ENCODE data around the gene F10.
"Not testable (repeated sequence)": the region's sequence is repeated elsewhere in the genome, so short reads cannot be mapped to it uniquely, and the experiment has no call there.

The F10 gene

GRCh38 chr13:113122550-113123225, at the start of gene F10:
F10 (plus strand) TSS chr13:113122799; CDS start chr13:113122856, 57 bp downstream.
- Histone ChIP-seq H3K4me1 (peaks cover 6% of the 10 kb centered on the region; the same call in 1 of the 2 replicates), H4K20me1 (no peaks in the 10 kb centered on the region), H3K4me2 (no peak within 1 kb of the TSS), H3K27me3 (no peaks in the 10 kb centered on the region), H3K27ac (no peak within 1 kb of the TSS), H3K36me3 (no peaks in the 10 kb centered on the region), H3K9ac (no peak within 1 kb of the TSS), H3K9me3 (no peaks in the 10 kb centered on the region), H3K4me3 (no peak within 1 kb of the TSS)
- TF ChIP-seq Cebpa-rat (IDR thresholded peaks at IDR 0.05) = no peak

DNA sequence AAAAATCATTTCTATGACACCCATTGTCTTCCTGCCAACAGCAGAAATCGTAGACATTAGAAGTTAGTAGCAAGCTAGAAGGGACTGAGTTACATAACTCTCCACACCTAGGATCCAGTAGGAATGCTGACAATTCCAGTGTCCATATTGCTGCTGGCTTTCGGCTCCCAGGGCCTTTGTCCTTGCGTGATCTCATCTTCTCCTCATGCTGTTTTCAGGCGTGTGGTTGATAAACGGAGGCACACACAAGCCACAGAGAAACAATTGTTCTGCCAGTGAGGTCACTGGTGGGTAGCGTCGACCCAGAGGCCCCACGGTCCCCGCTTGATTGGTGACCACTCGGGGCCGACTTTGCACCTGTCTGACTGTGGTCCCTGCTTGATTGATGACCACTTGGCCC, 48.7 kb upstream of the F10 start:
- peaks cover 15% of the 10 kb centered on the region for H3K4me1 ChIP-seq
- H3K4me2 ChIP-seq = no peak overlapping the region
- no peak overlapping the region for H3K9ac ChIP-seq
- no peak overlapping the region for H3K4me3 ChIP-seq
- H3K9me3 ChIP-seq = no peaks in the 10 kb centered on the region
- TF ChIP-seq Cebpa-rat (IDR thresholded peaks at IDR 0.05) = no peak
- no peak overlapping the region for H3K27ac ChIP-seq
- no peaks in the 10 kb centered on the region for H3K36me3 ChIP-seq
- no peaks in the 10 kb centered on the region for H4K20me1 ChIP-seq
- no peaks in the 10 kb centered on the region for H3K27me3 ChIP-seq

- Histone ChIP-seq H3K36me3 (no peaks in the 10 kb centered on the region), H3K27ac (no peak overlapping the region), H3K27me3 (no peaks in the 10 kb centered on the region), H3K4me2 (no peak overlapping the region), H3K4me1 (peaks cover 20% of the 10 kb centered on the region), H3K9ac (no peak overlapping the region), H3K4me3 (no peak overlapping the region), H3K9me3 (no peaks in the 10 kb centered on the region), H4K20me1 (no peaks in the 10 kb centered on the region)
- TF ChIP-seq Cebpa-rat (IDR thresholded peaks at IDR 0.05) = no peak
Measured at GRCh38 chr13:113074401-113074800, 48.2 kb upstream of the F10 start.

- no peak for TF ChIP-seq Cebpa-rat (IDR thresholded peaks at IDR 0.05)
- Histone ChIP-seq H3K4me1 (peaks cover 21% of the 10 kb centered on the region), H3K9ac (no peak overlapping the region), H3K9me3 (no peaks in the 10 kb centered on the region), H4K20me1 (no peaks in the 10 kb centered on the region), H3K27ac (no peak overlapping the region), H3K4me2 (no peak overlapping the region), H3K27me3 (no peaks in the 10 kb centered on the region), H3K4me3 (no peak overlapping the region), H3K36me3 (no peaks in the 10 kb centered on the region)
Measured at GRCh38 chr13:113074876-113075275, 47.7 kb upstream of the F10 start.

- no peak for TF ChIP-seq Cebpa-rat (IDR thresholded peaks at IDR 0.05)
- no peak overlapping the region for H3K4me3 ChIP-seq
- H3K4me1 ChIP-seq = peaks cover 21% of the 10 kb centered on the region
- H3K27me3 ChIP-seq = no peaks in the 10 kb centered on the region
- no peaks in the 10 kb centered on the region for H3K36me3 ChIP-seq
- no peaks in the 10 kb centered on the region for H3K9me3 ChIP-seq
- H4K20me1 ChIP-seq = no peaks in the 10 kb centered on the region
- H3K27ac ChIP-seq = no peak overlapping the region
- H3K4me2 ChIP-seq = no peak overlapping the region
- H3K9ac ChIP-seq = no peak overlapping the region
Measured at GRCh38 chr13:113075711-113076110, 46.9 kb upstream of the F10 start.

DNA sequence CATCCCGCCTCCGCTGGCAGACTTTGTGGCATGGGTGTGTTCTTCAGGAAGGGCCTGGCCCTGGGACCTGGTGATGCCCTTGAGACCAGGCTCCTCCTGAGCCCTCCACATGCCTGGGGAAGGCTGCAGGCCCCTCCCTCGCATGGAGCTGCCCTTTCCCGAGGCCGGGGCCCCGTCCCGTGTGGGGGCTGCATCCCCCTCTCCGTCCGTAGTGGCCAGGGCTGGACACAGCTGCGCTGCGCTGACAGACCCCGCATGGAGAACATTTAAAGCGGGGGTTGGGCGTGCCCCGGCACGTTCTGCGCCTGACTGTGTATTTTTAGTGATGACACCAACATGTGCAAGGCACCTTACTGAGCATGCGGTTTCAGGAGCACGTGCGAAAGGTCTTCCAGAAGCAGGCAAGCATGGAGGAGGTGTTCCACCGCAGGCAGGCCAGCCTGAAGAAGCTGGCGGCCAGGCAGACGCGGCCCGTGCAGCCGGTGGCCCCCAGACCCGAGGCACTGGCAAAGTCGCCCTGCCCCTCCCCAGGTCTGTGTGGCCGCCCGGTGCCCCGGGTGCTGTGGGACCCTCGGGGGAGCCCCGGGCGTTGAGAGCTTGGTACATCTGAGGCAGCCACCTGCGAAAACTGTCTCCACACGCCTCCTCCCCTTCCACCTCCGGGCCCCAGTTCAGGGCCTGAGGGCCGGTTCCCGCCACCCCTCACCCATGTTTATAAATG, 45.8 kb upstream of the F10 start:
- no peak for TF ChIP-seq Cebpa-rat (IDR thresholded peaks at IDR 0.05)
- no peak overlapping the region for H3K27ac ChIP-seq
- no peaks in the 10 kb centered on the region for H3K9me3 ChIP-seq
- H3K4me1 ChIP-seq = peaks cover 21% of the 10 kb centered on the region
- H4K20me1 ChIP-seq = no peaks in the 10 kb centered on the region
- no peaks in the 10 kb centered on the region for H3K27me3 ChIP-seq
- H3K36me3 ChIP-seq = no peaks in the 10 kb centered on the region
- no peak overlapping the region for H3K4me2 ChIP-seq
- H3K9ac ChIP-seq = no peak overlapping the region
- no peak overlapping the region for H3K4me3 ChIP-seq

DNA sequence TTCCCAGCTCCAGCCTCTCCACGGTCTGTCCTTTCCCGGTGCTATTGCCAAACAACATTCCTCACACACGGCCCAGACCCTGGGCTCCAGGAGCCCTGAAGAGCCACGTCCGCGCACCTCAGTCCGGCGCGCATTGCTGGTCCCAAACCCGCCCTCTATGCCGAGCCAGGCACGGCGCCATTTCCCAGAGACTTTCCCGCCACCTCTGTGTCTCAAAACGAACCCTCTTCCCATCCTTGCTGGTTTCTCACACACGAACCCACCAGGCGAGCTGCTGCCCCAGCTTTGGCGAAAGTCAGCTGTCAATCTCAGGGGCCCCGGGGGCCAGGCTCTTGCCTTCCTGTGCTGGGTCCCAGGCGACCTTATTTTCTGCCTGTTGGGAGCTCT, 45.0 kb upstream of the F10 start:
- no peak for TF ChIP-seq Cebpa-rat (IDR thresholded peaks at IDR 0.05)
- Histone ChIP-seq H3K27me3 (no peaks in the 10 kb centered on the region), H3K9me3 (no peaks in the 10 kb centered on the region), H3K4me2 (no peak overlapping the region), H3K4me1 (peaks cover 21% of the 10 kb centered on the region), H3K27ac (no peak overlapping the region), H3K9ac (no peak overlapping the region), H3K4me3 (no peak overlapping the region), H4K20me1 (no peaks in the 10 kb centered on the region), H3K36me3 (no peaks in the 10 kb centered on the region)

DNA sequence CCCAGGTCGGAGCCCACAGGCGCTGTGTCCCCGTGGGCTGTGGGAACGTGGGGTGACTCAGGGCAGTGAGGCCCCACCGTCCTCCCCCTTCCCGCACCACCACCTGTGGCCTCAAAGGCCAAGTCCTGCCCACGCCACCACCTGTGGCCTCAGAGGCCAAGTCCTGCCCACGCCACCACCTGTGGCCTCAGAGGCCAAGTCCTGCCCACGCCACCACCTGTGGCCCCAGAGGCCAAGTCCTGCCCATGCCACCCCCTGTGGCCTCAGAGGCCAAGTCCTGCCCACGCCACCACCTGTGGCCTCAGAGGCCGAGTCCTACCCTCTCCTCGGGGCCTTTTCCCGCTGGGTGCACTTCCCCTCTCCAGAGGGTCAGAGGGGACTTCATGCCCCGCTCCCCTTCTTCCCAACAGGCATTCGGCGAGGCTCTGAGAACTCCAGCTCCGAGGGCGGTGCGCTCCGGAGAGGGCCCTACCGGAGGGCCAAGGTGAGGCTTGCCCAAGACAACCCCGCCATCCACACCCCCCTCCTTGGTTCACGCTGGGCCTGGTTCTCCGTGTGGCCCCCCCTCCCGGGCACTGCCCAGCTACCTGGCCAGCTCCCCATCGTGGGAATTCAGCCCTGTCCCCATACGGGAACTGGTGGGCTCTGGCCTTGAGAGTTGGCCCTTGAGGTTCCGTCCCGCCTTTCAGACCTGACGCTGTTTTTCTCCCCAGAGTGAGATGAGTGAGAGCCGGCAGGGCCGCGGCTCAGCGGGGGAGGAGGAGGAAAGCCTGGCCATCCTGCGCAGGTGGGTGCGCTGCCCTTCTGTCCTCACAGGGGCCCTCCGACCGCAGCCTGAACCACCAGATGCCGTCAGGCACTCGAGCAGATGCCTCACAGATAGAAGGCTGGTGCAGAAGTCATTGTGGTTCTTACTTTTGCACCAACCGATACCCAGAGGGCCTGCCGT, 44.4 kb upstream of the F10 start:
- H3K9me3 ChIP-seq = no peaks in the 10 kb centered on the region
- H4K20me1 ChIP-seq = no peaks in the 10 kb centered on the region
- H3K9ac ChIP-seq = no peak overlapping the region
- H3K36me3 ChIP-seq = no peaks in the 10 kb centered on the region
- H3K4me3 ChIP-seq = no peak overlapping the region
- H3K27ac ChIP-seq = 0 out of 2 replicates have a peak overlapping the region, but pooled peaks have one; percentile 26
- peaks cover 21% of the 10 kb centered on the region for H3K4me1 ChIP-seq
- H3K27me3 ChIP-seq = no peaks in the 10 kb centered on the region
- peak overlapping the region; percentile 34; the same call in 1 of the 2 replicates for H3K4me2 ChIP-seq
- TF ChIP-seq Cebpa-rat (IDR thresholded peaks at IDR 0.05) = no peak

DNA sequence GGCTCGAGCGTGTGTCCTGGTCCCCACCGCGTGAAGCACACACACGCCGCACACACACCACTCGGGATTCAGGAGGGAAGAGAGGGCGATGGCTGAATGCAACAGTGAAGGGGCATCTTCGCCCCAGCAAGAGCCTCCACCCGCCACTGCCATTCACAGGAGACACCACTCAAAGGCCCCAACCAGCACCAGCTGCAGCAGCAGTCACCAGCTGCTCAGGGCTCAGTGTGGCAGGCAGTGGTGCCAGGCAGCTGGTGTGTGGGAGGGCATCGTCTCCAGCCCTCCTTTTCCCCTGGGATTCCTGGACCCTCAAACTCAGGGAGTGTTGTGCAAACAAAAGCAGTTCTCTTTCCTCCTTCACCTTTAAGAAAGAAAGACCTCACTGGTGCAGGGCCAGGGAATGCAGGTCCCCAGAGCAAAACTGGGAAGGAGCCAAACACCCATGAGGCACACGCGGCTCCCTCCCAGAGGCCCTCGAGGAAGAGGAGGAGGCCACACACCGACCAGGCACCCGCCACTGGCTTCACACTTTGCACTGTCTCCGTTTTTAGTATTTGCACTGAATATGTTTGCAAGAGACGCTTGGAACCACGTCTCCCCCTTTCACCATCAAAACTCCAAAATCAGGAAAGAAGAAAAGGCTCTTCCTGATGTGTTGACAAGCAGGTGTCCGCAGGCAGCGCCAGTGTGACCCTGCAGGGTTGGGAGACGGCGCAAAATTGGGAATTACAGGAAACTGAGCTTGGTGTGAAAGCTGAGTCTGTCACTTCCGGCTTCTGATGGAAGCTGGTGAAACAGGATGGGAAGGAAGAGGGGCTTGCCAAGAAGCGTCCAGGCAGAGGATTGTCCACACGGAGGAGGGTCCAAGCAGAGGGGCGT, 43.5 kb upstream of the F10 start:
- H3K4me1 ChIP-seq = peaks cover 21% of the 10 kb centered on the region
- no peak for TF ChIP-seq Cebpa-rat (IDR thresholded peaks at IDR 0.05)
- H3K36me3 ChIP-seq = no peaks in the 10 kb centered on the region
- H3K4me3 ChIP-seq = no peak overlapping the region
- H3K27me3 ChIP-seq = no peaks in the 10 kb centered on the region
- peak overlapping the region; percentile 26; the same call in 1 of the 2 replicates for H3K27ac ChIP-seq
- H3K9me3 ChIP-seq = no peaks in the 10 kb centered on the region
- H4K20me1 ChIP-seq = no peaks in the 10 kb centered on the region
- H3K9ac ChIP-seq = no peak overlapping the region
- H3K4me2 ChIP-seq = peak overlapping the region; percentile 34; the same call in 1 of the 2 replicates

DNA sequence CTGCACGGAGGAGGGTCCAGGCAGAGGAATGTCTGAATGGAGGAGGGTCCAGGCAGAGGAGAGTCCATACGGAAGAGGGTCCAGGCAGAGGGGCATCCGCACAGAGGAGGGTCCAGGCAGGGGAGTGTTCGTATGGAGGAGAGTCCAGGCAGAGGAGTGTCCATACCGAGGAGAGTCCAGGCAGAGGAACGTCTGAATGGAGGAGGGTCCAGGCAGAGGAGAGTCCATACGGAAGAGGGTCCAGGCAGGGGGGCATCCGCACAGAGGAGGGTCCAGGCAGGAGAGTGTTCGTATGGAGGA, 42.9 kb upstream of the F10 start:
- H3K27me3 ChIP-seq, H3K36me3 ChIP-seq, H3K27ac ChIP-seq, H3K4me2 ChIP-seq, H4K20me1 ChIP-seq, H3K4me3 ChIP-seq, H3K9me3 ChIP-seq, H3K9ac ChIP-seq: not testable (repeated sequence)
- H3K4me1 ChIP-seq = peaks cover 21% of the 10 kb centered on the region

Data from BLaER1 (cell line).